HT-29 (cell line): ENCODE results near the gene EVPL. TPM values are rescaled to one million over a fixed set of nuclear protein-coding genes. Genes with fewer than 3 reads are reported as not detected.
"Not testable (repeated sequence)": the region's sequence is repeated elsewhere in the genome, so short reads cannot be mapped to it uniquely, and the experiment has no call there.

ENCODE experiments used
- DNase-seq: peaks from one replicate; pipeline ENCODE4 v3.0.0-alpha.2; 2015; ENCODE audit warnings: low spot score
- total RNA-seq: library from RNA; depleted of rRNA; stranded (reverse); fragments of >200 nt; shearing (Covaris generic); gene quantifications from 2 replicates; pipeline ENCODE4 v1.2.3, GENCODE V29; 2014

Gene EVPL
- total RNA-seq, 1 experiment from 2014 or later = 42.1 TPM

DNA sequence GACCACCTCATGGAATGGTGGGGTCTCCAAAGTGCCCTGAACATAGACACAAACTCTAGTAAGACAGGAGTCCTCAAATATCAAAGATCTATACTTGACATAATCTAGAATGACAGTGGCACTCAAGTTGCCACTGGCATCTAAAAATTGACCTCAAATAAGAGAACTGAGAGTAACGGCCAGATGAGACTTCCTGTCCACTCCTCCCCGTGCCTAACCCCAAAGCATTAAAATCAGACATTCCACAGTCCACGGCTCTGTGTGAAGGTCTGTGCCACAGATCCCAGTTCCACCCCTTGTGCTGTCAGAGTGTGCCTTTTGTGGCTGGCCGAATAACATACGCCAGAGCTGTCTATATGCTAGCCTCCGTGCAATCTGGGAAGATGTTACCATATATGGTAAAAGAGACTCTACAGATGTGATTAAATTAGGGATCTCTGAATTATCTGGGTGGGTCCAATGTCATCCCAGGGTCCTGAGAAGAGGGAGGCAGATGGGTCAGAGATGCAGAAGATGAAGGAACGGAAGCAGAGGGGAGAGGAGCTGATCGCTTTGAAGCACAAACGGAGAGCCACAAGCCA lies 21.0 kb upstream of the EVPL start:
- DNase-seq = no peak

DNA sequence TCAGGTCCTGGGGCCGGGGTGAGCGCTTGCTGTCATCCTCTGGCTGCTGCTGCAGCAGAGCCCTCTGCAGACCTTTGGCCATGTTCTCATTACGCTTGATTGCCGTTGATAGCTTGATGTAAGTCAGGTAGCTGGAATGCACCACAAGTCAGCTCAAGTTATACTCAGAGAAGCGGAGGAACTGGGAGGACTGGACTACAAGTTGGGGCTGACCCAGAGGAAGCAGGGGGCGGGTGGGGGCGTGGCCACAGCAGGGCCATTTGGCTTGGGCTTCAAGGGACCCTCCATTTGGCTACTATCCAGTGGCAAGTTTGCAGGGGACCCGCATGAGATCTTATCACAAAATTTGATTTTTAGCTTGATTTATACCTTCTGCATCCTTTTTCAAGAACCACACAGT lies 19.0 kb upstream of the EVPL start:
- DNase-seq = no peak

DNA sequence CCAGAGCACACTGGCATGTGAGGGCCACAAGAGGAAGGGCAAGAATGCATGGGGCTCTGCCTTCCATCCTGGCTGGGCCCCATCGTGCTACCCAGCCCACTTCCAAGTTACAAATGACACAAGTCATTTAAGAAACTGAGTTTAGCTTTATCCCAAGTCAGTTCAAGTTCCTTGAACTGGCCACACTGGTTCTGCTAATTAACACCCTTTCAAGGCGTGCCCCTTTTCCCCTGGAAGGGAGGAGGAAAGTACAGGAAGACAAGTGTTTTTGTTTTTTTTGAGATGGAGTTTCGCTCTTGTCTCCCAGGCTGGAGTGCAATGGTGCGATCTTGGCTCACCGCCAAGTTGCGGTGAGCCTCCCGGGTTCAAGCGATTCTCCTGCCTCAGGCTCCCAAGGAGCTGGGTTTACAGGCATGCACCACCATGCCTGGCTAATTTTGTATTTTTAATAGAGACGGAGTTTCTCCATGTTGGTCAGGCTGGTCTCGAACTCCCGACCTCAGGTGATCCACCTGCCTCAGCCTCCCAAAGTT lies 17.4 kb upstream of the EVPL start:
- not testable (repeated sequence) for DNase-seq

DNA sequence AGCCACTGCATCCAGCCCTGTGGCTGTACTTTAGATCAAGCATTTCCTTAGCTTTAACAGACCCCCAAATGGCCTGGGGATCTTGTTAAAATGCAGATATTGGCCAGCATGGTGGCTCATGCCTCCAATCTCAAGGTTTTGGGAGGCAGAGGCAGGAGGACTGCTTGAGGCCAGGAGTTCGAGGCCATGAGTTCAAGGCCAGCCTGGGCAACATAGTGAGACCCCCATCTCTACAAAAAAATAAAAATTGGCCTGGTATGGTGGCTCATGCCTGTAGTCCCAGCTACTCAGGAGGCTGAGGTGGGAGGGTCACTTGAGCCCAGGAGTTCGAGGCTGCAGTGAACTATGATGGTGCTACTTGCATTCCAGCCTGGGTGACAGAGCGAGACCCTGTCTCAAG lies 15.8 kb upstream of the EVPL start:
- DNase-seq = not testable (repeated sequence)

DNA sequence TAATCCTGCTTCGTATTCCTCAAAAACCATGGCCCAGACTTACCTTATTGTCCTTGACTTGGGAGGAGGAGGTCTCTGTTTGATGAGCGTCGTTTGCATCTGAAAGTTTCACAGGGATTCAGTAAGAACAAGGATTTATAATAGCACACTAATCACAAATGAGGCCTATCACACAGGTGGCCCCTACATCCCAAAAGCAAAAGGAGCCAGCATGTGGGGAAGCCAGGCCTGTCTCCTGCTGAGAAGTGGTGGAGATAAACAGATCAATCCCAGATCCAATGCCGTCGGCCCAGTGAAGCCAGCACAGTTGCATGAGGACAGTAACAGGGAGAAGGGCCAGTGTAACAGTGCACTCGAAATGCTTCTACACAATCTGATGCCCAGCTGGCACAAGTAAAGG lies 13.3 kb upstream of the EVPL start:
- DNase-seq = no peak

DNA sequence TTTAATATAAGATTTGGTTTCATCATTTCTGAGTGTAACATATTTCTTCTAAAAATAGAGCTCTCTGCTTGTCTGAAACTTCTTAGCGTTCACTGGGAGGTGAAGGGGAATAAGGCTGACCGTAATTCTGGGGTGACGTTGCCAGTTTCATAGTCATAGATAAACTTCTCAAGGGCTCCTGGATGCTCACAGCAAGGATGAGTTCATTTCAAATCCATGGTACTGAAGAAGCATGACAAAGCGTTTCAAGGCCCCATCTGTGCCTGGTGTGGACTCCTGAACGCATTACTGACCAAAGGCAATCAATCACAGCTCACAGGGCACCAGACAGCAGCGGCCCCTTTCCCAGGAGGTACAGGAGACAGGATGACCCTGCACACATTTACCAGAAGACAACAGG lies 12.0 kb upstream of the EVPL start:
- no peak for DNase-seq

DNA sequence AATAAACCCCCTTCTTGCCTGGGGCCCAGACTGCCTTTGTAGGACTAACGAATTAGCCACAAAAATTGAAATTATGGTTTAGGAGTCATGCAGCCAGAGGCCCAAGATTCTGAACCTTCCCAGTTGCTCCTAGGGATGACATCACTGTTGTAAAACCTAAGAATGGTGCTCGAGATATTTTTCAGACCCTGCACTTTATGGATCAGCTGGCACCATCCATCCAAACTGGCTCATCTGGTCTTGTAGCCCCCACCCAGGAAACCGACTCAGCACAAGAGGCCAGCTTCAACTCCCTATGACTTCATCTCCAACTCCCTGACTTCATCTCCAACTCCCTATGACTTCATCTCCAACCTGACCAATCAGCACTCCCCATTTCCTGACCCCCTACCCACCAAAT lies 10.9 kb upstream of the EVPL start:
- DNase-seq = no peak

DNA sequence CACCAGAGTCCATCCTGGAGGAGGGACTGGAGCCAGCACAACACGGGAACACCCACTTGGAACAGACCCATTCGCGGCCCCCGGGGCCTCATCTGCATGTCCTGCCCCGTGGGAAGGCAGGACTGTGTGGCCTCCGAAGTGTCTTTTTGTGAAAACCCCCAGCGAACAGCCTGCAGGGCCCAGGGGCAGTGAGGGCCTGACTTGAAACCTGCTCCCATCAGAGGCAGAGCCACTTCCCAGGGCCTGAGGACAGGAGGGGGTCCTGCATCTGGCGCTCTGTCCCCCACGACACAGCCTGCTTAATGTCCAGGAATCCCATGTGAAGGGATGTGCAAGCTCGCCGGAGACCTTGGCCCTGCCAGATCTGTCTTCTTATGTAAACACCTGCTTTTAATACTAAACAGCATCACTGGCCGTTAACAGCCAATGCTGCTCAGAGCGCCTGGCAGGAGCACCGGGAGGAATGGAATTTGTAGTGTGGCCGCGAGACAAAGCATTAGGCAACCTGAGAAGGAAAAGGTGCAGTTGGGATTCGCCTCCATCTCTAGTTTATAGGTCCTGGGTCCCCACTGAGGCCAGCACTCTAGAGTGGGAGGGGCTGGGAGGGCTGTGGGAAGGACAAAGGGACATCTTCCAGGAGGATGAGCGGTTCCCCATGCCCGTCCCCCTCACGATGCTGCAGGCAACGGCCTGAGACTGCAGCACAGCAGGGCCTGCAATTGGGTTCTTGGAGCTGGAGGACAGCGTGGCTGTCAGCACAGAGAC lies 9.6 kb upstream of the EVPL start:
- no peak for DNase-seq

DNA sequence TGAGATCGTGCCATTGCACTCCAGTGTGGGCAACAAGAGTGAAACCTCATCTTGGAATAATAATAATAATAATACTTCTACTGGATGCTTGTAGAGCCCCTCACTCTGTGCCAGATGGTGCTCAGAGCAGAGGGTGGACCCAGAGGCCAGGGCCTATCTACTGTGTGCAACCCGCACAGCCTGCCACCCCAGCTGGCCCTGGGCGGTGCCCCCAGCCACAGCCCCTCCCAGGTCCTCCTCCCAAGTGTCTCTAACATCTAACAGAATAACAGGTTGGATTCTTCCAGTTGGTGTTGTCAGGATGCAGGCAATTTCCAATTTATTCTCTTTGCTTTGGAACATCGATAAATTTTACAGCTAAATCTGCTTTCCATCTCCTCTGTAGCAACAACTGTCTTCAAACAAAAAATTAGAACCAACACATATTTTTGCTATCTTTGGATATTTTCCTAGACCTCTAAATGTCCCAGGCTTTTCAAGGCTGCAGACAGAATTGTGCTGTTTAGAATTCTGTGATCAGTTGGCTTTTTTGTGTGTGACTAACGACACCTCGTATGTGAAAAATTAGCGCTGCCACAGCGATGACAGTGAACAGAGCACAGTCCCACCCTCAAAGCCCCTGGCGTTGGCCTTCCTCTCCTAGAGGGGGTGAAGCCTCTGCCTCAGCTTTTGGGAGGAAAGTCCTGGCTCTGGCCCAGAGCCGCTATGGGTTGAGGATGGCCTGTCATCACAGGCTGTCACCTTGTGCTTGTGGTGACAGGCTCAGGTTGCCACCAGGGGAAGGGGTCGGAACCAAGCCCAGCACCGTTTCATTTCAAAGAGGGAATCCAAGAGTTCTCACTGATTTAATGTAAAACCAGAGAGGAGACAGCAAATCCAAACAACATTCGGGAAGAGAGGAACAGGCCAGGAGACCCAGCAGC lies 7.6 kb upstream of the EVPL start:
- no peak for DNase-seq

DNA sequence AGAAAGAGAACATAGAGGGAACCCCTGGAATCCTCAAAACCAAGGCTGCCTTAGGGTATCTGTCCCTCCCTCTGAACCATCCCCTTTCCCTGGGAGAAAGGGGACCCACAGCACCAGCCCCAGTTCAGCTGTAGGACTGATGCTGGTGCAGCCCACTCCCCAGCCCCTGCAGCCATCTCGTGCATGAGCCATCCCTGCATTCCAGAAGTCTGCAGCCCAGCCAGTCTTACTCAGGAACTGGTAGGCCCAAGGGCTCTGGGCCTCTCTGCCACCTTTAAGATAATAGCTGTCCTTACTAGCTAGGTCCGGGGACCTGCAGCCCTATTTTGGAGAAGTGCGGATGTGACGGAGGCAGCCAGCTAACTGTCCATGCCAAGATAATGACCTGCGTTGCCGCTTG lies 6.0 kb upstream of the EVPL start:
- DNase-seq = no peak

DNA sequence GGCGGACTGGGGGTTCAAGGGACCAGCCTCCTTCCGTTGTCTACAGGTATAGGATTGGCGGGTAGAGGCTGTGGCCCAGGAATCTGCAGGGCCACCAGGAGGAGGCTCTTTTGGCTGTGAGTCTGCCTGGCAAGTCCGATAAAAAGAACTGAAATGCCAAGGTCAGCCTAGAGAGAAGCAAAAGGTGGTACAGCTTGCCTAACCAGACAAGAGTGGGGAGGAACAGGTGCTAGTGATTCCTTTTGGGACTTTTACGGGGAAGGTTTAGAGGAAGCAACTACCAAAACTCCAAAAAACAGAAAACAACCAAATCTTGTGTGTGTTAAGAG lies 5.6 kb upstream of the EVPL start:
- no peak for DNase-seq

DNA sequence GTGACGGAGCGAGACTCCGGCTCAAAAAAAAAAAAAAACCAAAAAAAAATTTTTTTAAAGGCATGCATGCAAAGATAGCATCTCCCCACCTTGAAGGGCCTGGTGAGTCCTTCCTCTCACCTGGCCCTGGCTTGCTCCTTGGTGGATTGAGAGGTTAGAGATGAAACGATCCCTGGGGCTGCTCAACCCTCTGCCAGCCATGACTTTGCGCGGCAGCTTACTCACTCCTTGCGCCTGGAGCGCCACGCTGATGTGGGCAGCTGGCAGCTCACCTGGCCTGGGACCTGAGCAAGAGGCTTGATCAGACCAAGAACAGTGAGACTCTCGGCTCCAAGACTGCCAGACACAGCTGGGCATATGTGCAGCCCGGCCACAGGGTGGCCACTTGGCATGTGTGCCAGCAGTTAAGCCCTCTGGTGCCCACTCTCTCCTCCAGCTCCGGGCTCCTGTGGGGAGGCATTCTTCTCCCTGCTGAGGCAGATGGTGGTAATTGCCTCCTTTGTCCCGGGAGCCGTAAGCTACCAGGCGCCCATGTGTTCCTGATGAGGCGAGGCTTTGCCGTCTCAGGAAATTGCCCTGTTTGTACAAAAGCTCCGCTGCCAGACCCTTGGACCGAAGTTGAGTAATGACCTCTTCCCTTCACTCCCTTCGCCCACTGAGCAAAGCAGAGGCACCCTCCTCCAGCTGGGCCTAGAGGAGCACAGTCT lies 5.1 kb upstream of the EVPL start:
- peak; percentile 57 for DNase-seq

DNA sequence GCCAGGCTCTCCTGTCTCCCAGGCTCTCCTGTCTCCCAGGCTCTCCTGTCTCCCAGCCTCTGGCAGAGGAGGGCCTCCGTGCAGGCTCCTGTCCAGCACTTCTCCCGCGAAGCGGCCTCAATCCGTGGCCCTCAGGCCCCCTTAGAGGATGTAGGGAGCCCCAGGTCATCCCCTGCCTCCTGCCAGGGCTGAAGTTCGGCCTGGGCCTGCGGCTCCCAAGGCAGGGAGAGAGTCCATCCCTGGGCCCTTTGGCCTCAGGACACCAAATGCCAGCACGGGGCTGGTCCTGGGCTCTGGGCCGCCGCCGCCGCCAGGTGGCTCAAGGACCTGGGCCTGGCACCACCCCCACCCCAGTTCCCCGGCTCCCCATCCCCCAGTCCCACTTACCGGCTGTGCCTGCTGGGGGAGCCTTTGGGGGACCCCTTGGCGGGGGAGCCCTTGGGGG lies 370 bp downstream of the EVPL start:
- DNase-seq = peak; percentile 65

DNA sequence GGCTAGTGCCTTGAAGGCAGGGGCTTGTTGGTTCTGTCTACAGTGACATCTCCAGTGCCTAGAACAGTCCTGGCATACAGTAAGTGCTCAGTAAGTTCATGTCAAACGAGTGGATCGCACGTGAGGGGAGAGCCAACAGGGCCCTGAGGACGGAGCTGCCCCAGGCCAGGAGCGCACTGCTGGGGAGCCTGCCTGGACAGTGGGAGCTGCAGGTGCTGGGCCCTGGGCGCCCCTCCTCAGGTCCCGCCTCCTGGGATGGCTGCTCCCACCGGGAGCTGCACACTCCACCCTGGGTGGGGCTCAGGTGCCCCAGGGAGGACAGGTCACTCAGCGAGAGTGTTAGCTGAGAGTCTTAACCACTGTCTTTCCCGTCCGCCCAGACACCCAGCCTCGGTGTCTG lies 1.8 kb downstream of the EVPL start:
- DNase-seq = no peak

DNA sequence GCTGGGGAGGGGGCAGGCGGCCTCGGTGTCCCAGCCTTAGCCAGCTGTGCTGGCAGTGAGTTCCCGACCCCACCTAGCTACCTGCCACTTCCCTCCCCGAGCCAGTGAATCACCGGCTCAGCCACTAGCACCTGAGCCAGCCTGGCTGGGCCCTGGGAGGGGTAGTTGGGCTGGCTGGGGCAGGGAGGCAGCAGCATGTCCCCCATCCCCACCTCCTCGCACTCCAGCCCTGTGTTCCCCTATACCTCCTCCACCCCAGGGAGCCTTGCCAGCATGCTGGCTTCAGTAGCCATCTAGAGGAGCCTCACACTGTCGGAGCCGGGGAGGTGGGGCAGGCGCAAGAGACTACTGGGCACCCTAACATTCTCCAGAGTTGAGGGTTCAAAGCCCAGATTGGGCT lies 2.8 kb downstream of the EVPL start:
- no peak for DNase-seq

DNA sequence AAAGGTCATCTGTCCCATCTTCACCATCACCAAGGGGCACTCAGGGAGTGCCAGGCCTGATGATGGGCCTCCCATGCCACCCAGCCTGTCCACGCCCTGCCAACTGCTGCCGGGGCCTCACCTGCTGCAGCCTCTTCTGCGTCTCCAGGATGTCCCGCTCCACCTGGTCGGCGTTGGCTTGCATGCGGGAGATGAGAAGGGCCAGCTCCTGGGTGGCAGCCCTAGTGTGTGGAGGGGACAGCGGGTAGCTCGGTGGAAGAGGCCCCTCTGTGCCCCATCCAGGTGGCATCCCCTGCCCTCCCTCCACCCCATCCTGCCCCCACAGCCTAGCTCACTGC lies 3.2 kb downstream of the EVPL start:
- DNase-seq = no peak

DNA sequence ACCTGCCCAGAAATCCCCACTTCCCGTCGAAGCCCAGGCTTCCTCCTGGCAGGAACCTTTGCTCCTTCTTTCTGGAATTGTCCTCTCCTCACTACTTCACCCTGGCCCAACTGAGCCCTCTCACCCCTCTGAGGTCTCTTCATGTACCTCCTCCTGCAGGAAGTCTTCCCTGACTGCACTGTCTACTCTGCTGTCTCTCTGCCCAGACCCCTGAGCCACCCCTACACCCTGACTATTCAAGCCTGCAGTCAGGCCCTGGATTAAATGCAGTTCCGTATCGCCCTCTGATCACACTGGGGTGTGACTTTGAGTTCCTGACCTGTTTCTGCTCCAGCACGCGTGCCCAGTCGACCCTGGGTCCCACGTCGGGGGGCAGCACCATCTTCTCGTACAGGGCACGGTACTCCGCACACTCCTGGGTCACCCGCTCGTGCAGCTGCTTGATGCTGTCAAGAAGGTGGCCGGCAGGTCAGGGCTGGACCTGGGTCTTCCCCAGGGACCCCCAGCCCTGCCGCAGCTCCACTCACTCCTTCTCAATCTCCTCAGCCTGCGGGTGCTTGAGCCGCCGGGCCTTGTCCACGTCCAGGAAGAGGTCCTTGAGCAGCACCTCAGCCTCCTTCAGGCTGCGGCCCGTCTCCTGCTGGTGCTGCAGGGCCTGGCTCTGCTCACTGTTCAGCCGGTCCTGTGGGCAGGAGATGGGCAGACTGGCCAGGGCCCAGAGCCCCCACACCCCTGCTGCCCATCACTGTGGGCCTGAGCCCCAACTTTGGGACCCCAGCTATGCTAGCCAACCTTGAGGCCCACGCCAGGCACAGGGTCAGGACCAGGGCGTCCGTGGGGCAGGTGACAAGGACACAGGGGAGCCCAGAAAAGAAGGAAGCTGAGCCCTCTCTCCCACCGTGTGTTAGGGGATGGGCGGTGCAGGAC lies 3.9 kb downstream of the EVPL start:
- DNase-seq = no peak

DNA sequence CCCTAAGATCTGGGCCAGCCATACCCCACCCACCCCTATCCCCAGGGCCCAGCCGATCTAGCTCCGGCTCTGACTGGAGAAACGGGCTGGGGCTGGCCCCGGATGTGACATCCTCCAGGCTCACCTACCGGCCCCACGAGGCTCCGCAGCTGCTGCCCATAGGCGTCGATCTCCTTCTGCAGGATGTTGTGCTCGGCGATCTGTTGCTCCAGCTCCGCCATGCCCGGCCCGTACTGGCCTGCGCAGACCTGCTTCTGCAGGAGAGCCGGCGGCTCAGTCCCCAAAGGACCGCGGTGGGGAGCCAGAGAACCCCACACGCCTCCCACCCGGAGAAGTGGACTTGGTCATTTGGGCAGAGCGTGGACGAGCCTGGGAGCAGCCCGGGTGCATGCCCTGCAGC lies 4.8 kb downstream of the EVPL start:
- no peak for DNase-seq

DNA sequence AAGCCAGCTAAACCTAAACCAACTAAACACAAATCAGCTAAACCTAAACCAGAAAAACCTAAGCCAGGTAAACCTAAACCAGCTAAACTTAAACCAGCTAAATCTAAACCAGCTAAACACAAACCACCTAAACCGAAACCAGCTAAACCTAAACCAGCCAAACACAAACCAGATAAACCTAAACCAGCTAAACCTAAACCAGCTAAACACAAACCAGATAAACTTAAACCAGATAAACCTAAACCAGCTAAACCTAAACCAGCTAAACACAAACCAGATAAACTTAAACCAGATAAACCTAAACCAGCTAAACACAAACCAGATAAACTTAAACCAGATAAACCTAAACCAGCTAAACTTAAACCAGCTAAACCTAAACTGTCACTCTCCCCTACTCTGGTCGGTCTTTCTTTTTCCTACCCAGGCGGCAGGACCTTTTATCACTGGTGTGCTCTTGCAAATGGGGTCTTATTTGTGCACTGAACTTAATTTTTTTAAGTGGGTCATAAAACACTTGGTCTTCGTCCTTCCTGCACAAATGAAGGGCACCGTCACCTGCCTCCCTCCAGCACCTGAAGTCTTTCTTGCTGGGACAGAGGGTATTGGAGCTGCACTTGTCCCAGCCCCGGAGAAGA lies 7.2 kb downstream of the EVPL start:
- DNase-seq = no peak

DNA sequence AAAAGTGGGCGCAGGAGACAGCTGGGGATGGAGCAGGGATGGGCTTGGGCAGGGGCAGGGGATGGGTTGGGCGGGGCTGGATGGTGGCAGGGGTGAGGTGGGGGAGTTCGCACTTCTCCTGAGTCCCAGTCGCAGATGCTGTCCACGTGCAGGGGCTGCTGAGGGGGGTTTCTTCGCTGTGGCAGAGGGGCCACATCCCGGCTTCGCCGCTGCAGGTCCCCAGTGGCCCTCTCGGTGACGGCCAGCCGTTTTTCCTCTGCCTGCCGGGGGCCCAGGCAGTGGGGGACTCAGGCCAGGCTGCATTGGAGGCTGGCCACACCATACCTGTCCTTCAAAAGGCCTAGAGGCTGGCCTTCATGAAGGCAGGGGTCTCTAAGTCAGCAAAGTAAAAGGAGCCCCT lies 8.3 kb downstream of the EVPL start:
- DNase-seq = no peak
